ENCODE results near the gene KIF21B. TPM values are rescaled to one million over a fixed set of nuclear protein-coding genes. Genes with fewer than 3 reads are reported as not detected.

The KIF21B gene
- total and polyA plus RNA-seq, 2 of the 4 experiments (the other 2 are of a cell fraction) = 0.36 to 0.55 TPM

- 4% methylated on average over 21 of the region's 56 CpGs; no CpG with 5 or more reads in 1 of the 2 experiments for WGBS, 2 experiments (ENCODE audit: extremely low coverage in 2 of 2, insufficient read length in 1 of 2)
- no peak overlapping the region for H2BK5ac ChIP-seq (ENCODE audit: low read depth, low read length, poor library complexity, severe bottlenecking)
- no peak overlapping the region for H2BK15ac ChIP-seq (ENCODE audit: low read depth, low read length)
- intact Hi-C loops (cut with micrococcal nuclease) = loop anchor here (10.0 kb wide), 1 partner anchor 138 kb away; no protein-coding TSS in a partner anchor
- no peaks in the 10 kb centered on the region for H3K79me1 ChIP-seq (ENCODE audit: low read depth in 1 of 2, low read length in 2 of 2)
- DNase-seq (no peak), ATAC-seq (ENCODE audit: low read depth) (no peak)
- 0 out of 2 replicates have a peak overlapping the region, but pooled peaks have one; percentile 40 for H2AK5ac ChIP-seq (ENCODE audit: low read depth, low read length)
- no peak overlapping the region for H4K5ac ChIP-seq (ENCODE audit: low read depth, low read length)
- no TSS peak for BruUV-seq (replicated peaks)
- in situ Hi-C loops (cut with MboI; ENCODE audit: low sequenced_read_pairs) = no loop called here
- no peak overlapping the region for H3K9ac ChIP-seq (ENCODE audit: low read depth, low read length)
- H3K27me3 ChIP-seq (ENCODE audit: control insufficient read depth, insufficient read depth, low read length) = peaks cover 13% of the 10 kb centered on the region
- H4K20me1 ChIP-seq (ENCODE audit: insufficient read depth, low read length) = no peaks in the 10 kb centered on the region; the same call in 1 of the 2 replicates
- peak overlapping the region; percentile 24; the same call in 1 of the 2 replicates for H3K23ac ChIP-seq (ENCODE audit: low read depth, low read length)
- dilution Hi-C loops (cut with HindIII; ENCODE audit: low sequenced_read_pairs, unreplicated experiment) = no loop called here
- CTCF ChIA-PET = no interaction called here
- H2AK9ac ChIP-seq (replicated peaks; ENCODE audit: low read depth, low read length, poor library complexity) = peak overlapping the region; percentile 9
- peak overlapping the region; percentile 10 for H3K4me2 ChIP-seq (ENCODE audit: low read depth, low read length)
- peak overlapping the region; percentile 45 for H3K4me3 ChIP-seq (ENCODE audit: insufficient read depth, low read depth, low read length)
- H4K91ac ChIP-seq (ENCODE audit: insufficient read depth, low read depth, low read length) = no peak overlapping the region
- H2AFZ ChIP-seq (replicated peaks; ENCODE audit: low read length, poor library complexity) = peak overlapping the region; percentile 84
- H3K4ac ChIP-seq (ENCODE audit: low read depth, low read length) = no peak overlapping the region
- H3K4me1 ChIP-seq (ENCODE audit: control insufficient read depth, insufficient read depth, low read length) = peaks cover 5% of the 10 kb centered on the region
- peaks cover 3% of the 10 kb centered on the region; the same call in 1 of the 2 replicates for H3K9me1 ChIP-seq (ENCODE audit: insufficient read depth, low read length)
- H3K18ac ChIP-seq (ENCODE audit: low read depth, low read length) = no peak overlapping the region
- TF ChIP-seq SMC3 (IDR thresholded peaks at IDR 0.05; ENCODE audit: low read depth, low read length) (no peak), POLR2A (IDR thresholded peaks at IDR 0.05; ENCODE audit: low read depth, low read length) (no peak)
- no peaks in the 10 kb centered on the region for H3K36me3 ChIP-seq (ENCODE audit: control insufficient read depth, insufficient read depth, low read length)
- H3K14ac ChIP-seq (replicated peaks; ENCODE audit: low read depth, low read length) = no peak overlapping the region
- H3K56ac ChIP-seq (ENCODE audit: extremely low read depth, insufficient read depth, low read length) = no peak overlapping the region
- H2BK120ac ChIP-seq (ENCODE audit: low read depth, low read length) = no peak overlapping the region
- H4K8ac ChIP-seq (ENCODE audit: low read depth in 2 of 2, low read length in 2 of 2) = no peak overlapping the region
- H2BK20ac ChIP-seq (ENCODE audit: low read depth, low read length) = no peak overlapping the region
- H3K27ac ChIP-seq (ENCODE audit: insufficient read depth, low read length) = no peak overlapping the region
- no peaks in the 10 kb centered on the region for H3K9me3 ChIP-seq (ENCODE audit: control insufficient read depth, insufficient read depth, low read length)
- POLR2A ChIA-PET (ENCODE audit: unreplicated experiment) = interaction anchor here (0.7 kb wide), 1 partner anchor 1167 kb away, joined by 6 read pairs; no protein-coding TSS in a partner anchor
Measured at GRCh38 chr1:201022820-201023516, 546 bp downstream of the KIF21B start.

All from IMR-90 (cell line).